Stomach (tissue), 4 donors: ENCODE results near the gene ITGB5.

Source experiments
- POLR2A ChIP-seq, 4 donors: fragments of 450-650 bp; IDR thresholded peaks; one replicate each; pipeline ENCODE4 v1.6.1; 2016; ENCODE audit warnings: antibody characterized with exemption in 4 of 4, control low read depth in 2 of 4, mild to moderate bottlenecking in 1 of 4, moderate library complexity in 1 of 4
- POLR2AphosphoS5 ChIP-seq, 3 donors: sonication (generic); formaldehyde crosslinking; IDR thresholded peaks; one replicate each; pipeline ENCODE4 v1.6.1; 2016; ENCODE audit warnings: antibody characterized with exemption in 3 of 3
- TF ChIP-seq, protein P1 (sequence below), 7 experiments: fragments of 450-650 bp in 4 of 7; fragments of 200-600 bp in 3 of 7; sonication (generic) in 3 of 7; IDR thresholded peaks; one replicate each; pipeline ENCODE4 v1.5.1; 2016 to 2019; ENCODE audit warnings: antibody characterized with exemption in 7 of 7, control low read depth in 2 of 7, mild to moderate bottlenecking in 1 of 7

- TF ChIP-seq, protein P1, sequence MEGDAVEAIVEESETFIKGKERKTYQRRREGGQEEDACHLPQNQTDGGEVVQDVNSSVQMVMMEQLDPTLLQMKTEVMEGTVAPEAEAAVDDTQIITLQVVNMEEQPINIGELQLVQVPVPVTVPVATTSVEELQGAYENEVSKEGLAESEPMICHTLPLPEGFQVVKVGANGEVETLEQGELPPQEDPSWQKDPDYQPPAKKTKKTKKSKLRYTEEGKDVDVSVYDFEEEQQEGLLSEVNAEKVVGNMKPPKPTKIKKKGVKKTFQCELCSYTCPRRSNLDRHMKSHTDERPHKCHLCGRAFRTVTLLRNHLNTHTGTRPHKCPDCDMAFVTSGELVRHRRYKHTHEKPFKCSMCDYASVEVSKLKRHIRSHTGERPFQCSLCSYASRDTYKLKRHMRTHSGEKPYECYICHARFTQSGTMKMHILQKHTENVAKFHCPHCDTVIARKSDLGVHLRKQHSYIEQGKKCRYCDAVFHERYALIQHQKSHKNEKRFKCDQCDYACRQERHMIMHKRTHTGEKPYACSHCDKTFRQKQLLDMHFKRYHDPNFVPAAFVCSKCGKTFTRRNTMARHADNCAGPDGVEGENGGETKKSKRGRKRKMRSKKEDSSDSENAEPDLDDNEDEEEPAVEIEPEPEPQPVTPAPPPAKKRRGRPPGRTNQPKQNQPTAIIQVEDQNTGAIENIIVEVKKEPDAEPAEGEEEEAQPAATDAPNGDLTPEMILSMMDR (IDR thresholded peaks at IDR 0.05), result no peak
- no peak for TF ChIP-seq POLR2A (IDR thresholded peaks at IDR 0.05)
- TF ChIP-seq POLR2AphosphoS5 (IDR thresholded peaks at IDR 0.05), result no peak
Measured at GRCh38 chr3:124788254-124788745, 98.9 kb downstream of the ITGB5 start.
